SK-N-MC (cell line): Measurements from ENCODE around the gene DCK.

ENCODE experiments used
- DNase-seq: peaks from one replicate; pipeline ENCODE4 v3.0.0-alpha.2; 2011; ENCODE audit warnings: low read depth, low spot score
- H3K27ac ChIP-seq: fragments of 200-600 bp; sonication (generic); 2 replicates; pipeline ENCODE4 v1.5.1; 2016; ENCODE audit warnings: mixed run types
- H3K36me3 ChIP-seq: fragments of 200-600 bp; sonication (generic); 2 replicates; pipeline ENCODE4 v1.6.1; 2017; ENCODE audit warnings: antibody characterized with exemption, low read length, mixed read lengths; ENCODE audit not compliant: insufficient read depth
- H3K4me3 ChIP-seq: fragments of 200-600 bp; sonication (generic); 2 replicates; pipeline ENCODE4 v1.5.1; 2016
- H3K9ac ChIP-seq: fragments of 200-600 bp; sonication (generic); 2 replicates; pipeline ENCODE4 v1.8.0; 2017; ENCODE audit warnings: mixed run types, mixed read lengths; ENCODE audit not compliant: insufficient read length
- H3K9me3 ChIP-seq: fragments of 200-600 bp; sonication (generic); 2 replicates; pipeline ENCODE4 v1.6.1; 2017; ENCODE audit warnings: low read depth, mild to moderate bottlenecking, antibody characterized with exemption, low read length, moderate library complexity, mixed read lengths
- EZH2 ChIP-seq: fragments of 200-600 bp; sonication (generic); IDR thresholded peaks from one replicate; pipeline ENCODE4 v1.6.1; 2017; ENCODE audit warnings: antibody characterized with exemption
- FOXP2 ChIP-seq: optimal IDR thresholded peaks from 2 replicates; pipeline ENCODE3; 2011; ENCODE audit warnings: mild to moderate bottlenecking, moderate library complexity; ENCODE audit not compliant: insufficient read depth; ENCODE audit errors: extremely low read length, control extremely low read depth
- POLR2AphosphoS5 ChIP-seq: IDR thresholded peaks from 2 replicates; pipeline ENCODE4 v1.6.1; 2012; ENCODE audit warnings: mild to moderate bottlenecking, low read depth, low read length, borderline replicate concordance

DCK gene

GRCh38 chr4:71062436-71062835, 69.0 kb downstream of the DCK start:
- no peak for DNase-seq
- Histone ChIP-seq H3K36me3 (no peaks in the 10 kb centered on the region), H3K4me3 (no peak overlapping the region), H3K9ac (no peak overlapping the region), H3K9me3 (no peaks in the 10 kb centered on the region), H3K27ac (no peak overlapping the region)
- no peak for TF ChIP-seq POLR2AphosphoS5
- no peak for TF ChIP-seq EZH2
- TF ChIP-seq FOXP2, result no peak

- DNase-seq, result no peak
- no peak overlapping the region for H3K27ac ChIP-seq
- TF ChIP-seq POLR2AphosphoS5, result no peak
- no peak for TF ChIP-seq EZH2
- TF ChIP-seq FOXP2, result no peak
Measured at GRCh38 chr4:71063711-71064110, 70.3 kb downstream of the DCK start.

DNA sequence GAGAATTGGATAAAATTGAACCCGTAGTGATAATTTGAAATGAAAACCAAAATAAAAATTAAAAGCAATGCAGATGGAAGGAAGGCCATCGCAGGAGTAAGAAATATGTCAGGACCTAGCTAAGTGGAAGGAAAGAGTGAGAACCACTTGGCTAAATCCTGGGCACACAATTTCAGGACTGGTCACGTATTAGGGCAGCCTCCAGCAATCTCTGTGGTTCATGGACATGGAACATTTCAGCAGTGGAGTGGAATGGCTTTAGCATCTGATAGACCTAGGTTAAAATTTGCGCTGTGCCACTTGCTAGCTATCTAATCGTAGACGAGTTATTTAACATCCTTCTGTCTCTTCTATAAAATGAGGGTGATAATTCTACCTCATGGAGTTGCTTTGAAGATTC, 71.1 kb downstream of the DCK start:
- no peak for TF ChIP-seq FOXP2
- no peak for TF ChIP-seq EZH2
- TF ChIP-seq POLR2AphosphoS5, result no peak
- Histone ChIP-seq H3K4me3 (no peak overlapping the region), H3K9ac (no peak overlapping the region), H3K36me3 (no peaks in the 10 kb centered on the region), H3K9me3 (no peaks in the 10 kb centered on the region), H3K27ac (no peak overlapping the region)
- no peak for DNase-seq

More at GRCh38 chr4:71063711-71064110, 70.3 kb downstream of the DCK start:
- Histone ChIP-seq H3K9me3 (no peaks in the 10 kb centered on the region), H3K4me3 (no peak overlapping the region), H3K9ac (no peak overlapping the region), H3K36me3 (no peaks in the 10 kb centered on the region)

GRCh38 chr4:71065991-71066510, 72.6 kb downstream of the DCK start:
- H3K9me3 ChIP-seq, result no peaks in the 10 kb centered on the region
- no peak for TF ChIP-seq FOXP2
- TF ChIP-seq EZH2, result no peak
- TF ChIP-seq POLR2AphosphoS5, result no peak
- no peak for DNase-seq
- no peaks in the 10 kb centered on the region for H3K36me3 ChIP-seq
- H3K27ac ChIP-seq, result no peak overlapping the region
- H3K4me3 ChIP-seq, result no peak overlapping the region
- no peak overlapping the region for H3K9ac ChIP-seq

DNA sequence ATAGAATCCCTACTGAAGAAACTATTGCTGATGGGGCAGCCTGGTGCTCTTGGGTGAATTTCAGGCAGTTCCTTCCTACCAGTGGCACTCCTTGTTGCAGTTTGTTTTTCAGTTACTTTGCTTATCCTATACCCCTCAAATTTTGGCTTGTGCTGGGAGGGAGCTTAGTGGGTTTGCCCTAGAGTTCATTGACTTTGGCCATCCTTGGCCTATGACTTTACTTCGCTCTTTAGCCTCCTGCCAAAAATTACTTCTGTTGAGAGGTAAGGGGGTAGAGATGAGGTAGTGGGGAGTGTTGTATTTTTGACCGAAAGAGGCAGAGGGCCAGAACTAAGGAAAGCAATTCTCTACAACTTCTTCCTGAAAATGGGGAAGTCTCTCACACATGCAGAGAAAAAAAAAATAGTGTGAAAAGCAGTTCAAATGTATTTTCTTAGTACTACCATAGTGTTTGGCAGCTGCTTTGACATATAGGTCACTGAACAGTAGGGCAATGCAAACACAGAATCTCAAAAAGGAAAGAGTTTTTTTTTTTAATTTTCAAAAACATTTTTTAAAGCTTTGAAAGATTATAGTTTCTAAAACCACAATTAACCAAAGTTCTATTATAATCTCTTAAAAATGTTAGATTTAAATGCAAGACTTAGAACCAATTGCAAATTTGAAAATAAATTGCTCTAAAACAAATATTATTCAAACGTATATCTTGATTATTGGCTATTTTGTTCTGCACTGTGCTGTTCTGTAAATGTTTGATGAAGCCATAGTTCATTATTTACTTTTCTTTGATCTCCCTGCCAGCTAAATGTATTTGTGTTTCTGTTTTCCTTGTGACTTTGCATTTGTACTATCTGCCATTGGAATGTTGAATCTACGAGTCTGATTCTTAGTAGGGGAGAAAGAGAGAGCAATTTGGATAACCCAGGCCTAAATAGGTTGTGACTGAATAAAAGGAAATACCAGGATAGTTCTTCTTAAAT, 73.6 kb downstream of the DCK start:
- no peak overlapping the region for H3K27ac ChIP-seq
- H3K4me3 ChIP-seq, result no peak overlapping the region
- no peak overlapping the region for H3K9ac ChIP-seq
- DNase-seq, result no peak
- no peaks in the 10 kb centered on the region for H3K9me3 ChIP-seq
- H3K36me3 ChIP-seq, result no peaks in the 10 kb centered on the region
- TF ChIP-seq EZH2 (no peak), POLR2AphosphoS5 (no peak), FOXP2 (no peak)

DNA sequence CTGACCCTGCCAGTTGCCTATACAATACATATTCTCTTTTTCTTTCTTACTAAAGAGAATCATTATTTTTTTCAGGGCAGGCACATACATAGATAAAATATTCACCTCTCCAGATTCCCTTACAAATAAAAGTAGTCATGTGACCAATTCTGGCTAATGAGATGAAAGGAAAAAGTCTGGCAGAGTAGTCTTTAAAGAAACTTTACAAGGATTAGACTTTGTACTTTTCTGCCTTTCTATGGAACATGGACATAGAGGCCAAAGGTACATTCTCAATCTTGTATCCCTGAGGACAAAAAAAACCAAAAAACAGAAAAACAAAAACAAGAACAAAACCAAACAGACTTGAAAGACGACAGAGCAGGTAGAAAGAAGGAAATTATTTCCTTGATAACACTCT, 75.6 kb downstream of the DCK start:
- TF ChIP-seq FOXP2 (no peak), POLR2AphosphoS5 (no peak), EZH2 (no peak)

DNA sequence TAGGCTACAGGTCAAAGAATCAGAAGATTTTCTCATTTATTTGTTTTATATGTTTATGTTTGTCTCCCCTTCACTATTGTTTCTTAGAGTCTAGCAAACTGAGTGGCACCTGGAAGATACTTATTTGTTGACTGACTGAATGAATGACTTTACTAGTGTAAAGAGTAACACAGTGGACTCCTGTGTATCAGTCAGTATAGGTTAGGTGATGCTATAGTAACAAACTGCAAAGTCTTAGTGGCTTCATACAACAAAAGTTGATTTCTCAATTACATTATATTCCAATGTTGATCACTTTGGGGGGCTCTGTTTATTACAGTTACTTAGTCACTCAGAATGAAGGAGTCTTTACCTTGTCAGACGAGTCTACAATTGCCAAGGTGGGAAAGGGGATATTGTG, 76.6 kb downstream of the DCK start:
- Histone ChIP-seq H3K4me3 (no peak overlapping the region), H3K36me3 (no peaks in the 10 kb centered on the region), H3K9me3 (no peaks in the 10 kb centered on the region), H3K9ac (no peak overlapping the region), H3K27ac (no peak overlapping the region)
- DNase-seq, result no peak
- TF ChIP-seq EZH2 (no peak), FOXP2 (no peak), POLR2AphosphoS5 (no peak)

More for the DNA sequence above, 75.6 kb downstream of the DCK start:
- Histone ChIP-seq H3K27ac (no peak overlapping the region), H3K36me3 (no peaks in the 10 kb centered on the region), H3K9ac (no peak overlapping the region), H3K4me3 (no peak overlapping the region), H3K9me3 (no peaks in the 10 kb centered on the region)
- no peak for DNase-seq

DNA sequence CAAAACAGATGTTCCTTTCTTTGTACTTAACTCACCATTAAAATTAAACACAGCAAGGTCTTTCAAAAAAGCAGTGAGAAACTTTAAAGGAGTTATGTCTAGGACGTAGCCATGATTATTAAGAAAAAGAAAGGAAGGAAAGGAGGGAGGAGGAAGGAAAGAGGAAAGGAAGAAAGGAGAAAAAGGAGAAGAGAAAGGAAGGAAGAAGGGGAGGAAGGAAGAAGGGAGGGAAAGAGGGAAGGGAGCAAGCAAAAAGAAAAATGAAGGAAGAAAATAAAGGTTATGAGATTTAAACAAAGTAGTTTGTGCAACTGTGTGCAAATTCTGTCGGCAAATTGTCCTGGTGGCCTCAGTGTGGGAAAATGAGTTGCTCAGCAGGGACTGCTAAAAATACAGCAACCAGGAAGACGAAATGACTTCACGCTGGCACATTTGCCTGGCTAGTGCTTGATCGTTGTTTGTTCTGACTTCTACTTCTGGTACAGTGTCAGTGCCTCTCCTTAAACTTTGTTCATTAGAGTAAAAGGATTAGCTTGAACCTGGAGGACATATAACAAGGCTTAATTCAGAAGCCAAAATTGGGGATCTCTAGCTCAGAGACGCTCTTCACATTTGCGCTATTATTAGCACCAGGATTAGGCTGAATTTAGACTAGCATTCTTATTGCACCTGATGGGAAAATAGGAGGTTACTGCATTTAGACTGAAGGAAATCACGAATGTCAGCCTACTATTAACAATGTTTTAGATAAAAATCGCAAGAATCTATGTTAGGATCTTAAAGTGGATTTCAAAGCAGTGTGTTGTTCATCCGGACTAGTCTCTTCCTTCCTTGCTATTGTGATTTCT, 81.2 kb downstream of the DCK start:
- Histone ChIP-seq H3K9ac (peak overlapping the region; percentile 48), H3K36me3 (no peaks in the 10 kb centered on the region), H3K27ac (no peak overlapping the region), H3K4me3 (peak overlapping the region; percentile 45), H3K9me3 (no peaks in the 10 kb centered on the region)
- no peak for DNase-seq
- no peak for TF ChIP-seq POLR2AphosphoS5
- TF ChIP-seq EZH2, result no peak
